ENCODE data around the gene TMEM222. TPM values are rescaled to one million over a fixed set of nuclear protein-coding genes. Genes with fewer than 3 reads are reported as not detected.

TMEM222 gene
- total RNA-seq, 1 experiment from 2014 or later = 55.5 TPM

DNA sequence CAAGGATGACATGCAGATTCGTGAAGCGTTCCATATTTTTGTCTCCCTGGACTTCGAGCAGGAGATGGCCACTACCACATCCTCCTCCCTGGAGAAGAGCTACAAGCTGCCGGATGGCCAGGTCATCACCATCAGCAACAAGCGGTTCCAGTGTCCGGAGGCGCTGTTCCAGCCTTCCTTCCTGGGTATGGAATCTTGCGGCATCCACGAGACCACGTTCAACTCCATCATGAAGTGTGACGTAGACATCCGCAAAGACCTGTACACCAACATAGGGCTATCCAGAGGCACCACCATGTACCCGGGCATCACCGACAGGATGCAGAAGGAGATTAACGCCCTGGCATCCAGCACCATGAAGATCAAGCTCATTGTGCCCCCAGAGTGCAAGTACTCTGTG, 3.3 kb downstream of the TMEM222 start:
- no TSS peak for BruUV-seq (replicated peaks)
- no peak for TF ChIP-seq EZH2 (IDR thresholded peaks at IDR 0.05; ENCODE audit: borderline replicate concordance, low read depth, low read length, poor library complexity, severe bottlenecking)
- TF ChIP-seq, protein P1, sequence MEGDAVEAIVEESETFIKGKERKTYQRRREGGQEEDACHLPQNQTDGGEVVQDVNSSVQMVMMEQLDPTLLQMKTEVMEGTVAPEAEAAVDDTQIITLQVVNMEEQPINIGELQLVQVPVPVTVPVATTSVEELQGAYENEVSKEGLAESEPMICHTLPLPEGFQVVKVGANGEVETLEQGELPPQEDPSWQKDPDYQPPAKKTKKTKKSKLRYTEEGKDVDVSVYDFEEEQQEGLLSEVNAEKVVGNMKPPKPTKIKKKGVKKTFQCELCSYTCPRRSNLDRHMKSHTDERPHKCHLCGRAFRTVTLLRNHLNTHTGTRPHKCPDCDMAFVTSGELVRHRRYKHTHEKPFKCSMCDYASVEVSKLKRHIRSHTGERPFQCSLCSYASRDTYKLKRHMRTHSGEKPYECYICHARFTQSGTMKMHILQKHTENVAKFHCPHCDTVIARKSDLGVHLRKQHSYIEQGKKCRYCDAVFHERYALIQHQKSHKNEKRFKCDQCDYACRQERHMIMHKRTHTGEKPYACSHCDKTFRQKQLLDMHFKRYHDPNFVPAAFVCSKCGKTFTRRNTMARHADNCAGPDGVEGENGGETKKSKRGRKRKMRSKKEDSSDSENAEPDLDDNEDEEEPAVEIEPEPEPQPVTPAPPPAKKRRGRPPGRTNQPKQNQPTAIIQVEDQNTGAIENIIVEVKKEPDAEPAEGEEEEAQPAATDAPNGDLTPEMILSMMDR (conservative IDR thresholded peaks at IDR 0.05; ENCODE audit: low read depth, low read length) = no peak
- H3K27me3 ChIP-seq (replicated peaks; ENCODE audit: insufficient read depth, low read depth, low read length, poor library complexity) = no peaks in the 10 kb centered on the region
- H3K36me3 ChIP-seq (ENCODE audit: insufficient read depth, low read length, poor library complexity, severe bottlenecking) = peaks cover 5% of the 10 kb centered on the region
- DNase-seq (ENCODE audit: low spot score) = no peak
- CTCF ChIA-PET = no interaction called here
- intact Hi-C loops (cut with micrococcal nuclease; ENCODE audit: unreplicated experiment) = no loop called here
- POLR2A ChIA-PET (ENCODE audit: low non-redundant PET) = no interaction called here
- peaks cover 10% of the 10 kb centered on the region for H3K4me1 ChIP-seq (ENCODE audit: insufficient read depth, low read length, poor library complexity, severe bottlenecking)
- H3K4me3 ChIP-seq (ENCODE audit: low read depth, low read length, poor library complexity, severe bottlenecking) = no peak overlapping the region
- no peak overlapping the region for H3K27ac ChIP-seq (ENCODE audit: low read depth, low read length, poor library complexity, severe bottlenecking)
- no peaks in the 10 kb centered on the region for H3K9me3 ChIP-seq (ENCODE audit: low read depth, low read length, poor library complexity, severe bottlenecking)

DNA sequence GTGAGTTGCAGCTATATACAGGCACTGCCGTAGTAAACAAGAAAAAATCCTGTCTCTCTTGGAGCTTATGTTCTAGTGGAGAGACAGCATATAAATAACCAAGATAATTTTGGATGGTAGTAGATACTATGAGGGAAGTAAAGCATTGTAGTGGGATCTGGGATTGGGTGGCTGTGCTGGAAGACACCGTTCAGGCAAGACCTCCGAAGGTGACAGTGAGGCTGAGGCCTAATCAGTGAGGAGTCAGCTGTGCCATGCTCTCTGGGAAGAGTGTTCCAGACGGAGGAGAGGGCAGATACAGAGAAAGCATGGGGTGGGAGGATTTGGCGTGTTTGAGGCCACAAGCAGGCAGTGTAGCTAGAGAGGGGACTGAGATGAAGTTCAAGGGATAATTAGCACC, 6.0 kb downstream of the TMEM222 start:
- TF ChIP-seq, protein P1 (conservative IDR thresholded peaks at IDR 0.05; ENCODE audit: low read depth, low read length) = no peak
- TF ChIP-seq EZH2 (IDR thresholded peaks at IDR 0.05; ENCODE audit: borderline replicate concordance, low read depth, low read length, poor library complexity, severe bottlenecking) = no peak
- peaks cover 21% of the 10 kb centered on the region for H3K36me3 ChIP-seq (ENCODE audit: insufficient read depth, low read length, poor library complexity, severe bottlenecking)
- no TSS peak for BruUV-seq (replicated peaks)
- no peak overlapping the region for H3K27ac ChIP-seq (ENCODE audit: low read depth, low read length, poor library complexity, severe bottlenecking)
- intact Hi-C loops (cut with micrococcal nuclease; ENCODE audit: unreplicated experiment) = no loop called here
- no peaks in the 10 kb centered on the region for H3K27me3 ChIP-seq (replicated peaks; ENCODE audit: insufficient read depth, low read depth, low read length, poor library complexity)
- DNase-seq (ENCODE audit: low spot score) = no peak
- peaks cover 8% of the 10 kb centered on the region for H3K4me1 ChIP-seq (ENCODE audit: insufficient read depth, low read length, poor library complexity, severe bottlenecking)
- no peak overlapping the region for H3K4me3 ChIP-seq (ENCODE audit: low read depth, low read length, poor library complexity, severe bottlenecking)
- ChIA-PET CTCF (no interaction called here), POLR2A (ENCODE audit: low non-redundant PET) (no interaction called here)
- no peaks in the 10 kb centered on the region for H3K9me3 ChIP-seq (ENCODE audit: low read depth, low read length, poor library complexity, severe bottlenecking)

DNA sequence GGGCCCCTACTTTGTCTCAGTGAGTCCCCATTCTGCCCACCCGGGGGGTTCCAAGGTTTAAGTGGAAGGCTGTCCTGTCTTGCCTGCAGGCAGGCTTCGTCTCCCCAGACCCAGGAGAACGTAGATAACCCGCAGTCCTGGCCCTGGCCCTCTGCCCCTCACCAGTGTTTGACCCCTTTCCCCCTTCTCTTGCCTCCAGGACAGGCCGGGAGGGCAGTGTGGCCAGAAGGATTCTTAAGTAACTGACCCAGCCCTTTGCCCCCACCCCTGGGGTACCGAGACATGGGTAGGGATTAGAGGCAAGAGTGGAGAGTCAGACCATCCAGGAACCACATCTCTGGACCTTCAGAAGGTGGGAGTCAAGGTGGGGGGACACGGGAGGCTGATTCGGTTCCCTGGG, 8.8 kb downstream of the TMEM222 start:
- Histone ChIP-seq H3K27ac (ENCODE audit: low read depth, low read length, poor library complexity, severe bottlenecking) (no peak overlapping the region), H3K36me3 (ENCODE audit: insufficient read depth, low read length, poor library complexity, severe bottlenecking) (peaks cover 37% of the 10 kb centered on the region), H3K27me3 (replicated peaks; ENCODE audit: insufficient read depth, low read depth, low read length, poor library complexity) (no peaks in the 10 kb centered on the region), H3K4me3 (ENCODE audit: low read depth, low read length, poor library complexity, severe bottlenecking) (no peak overlapping the region), H3K9me3 (ENCODE audit: low read depth, low read length, poor library complexity, severe bottlenecking) (no peaks in the 10 kb centered on the region), H3K4me1 (ENCODE audit: insufficient read depth, low read length, poor library complexity, severe bottlenecking) (no peaks in the 10 kb centered on the region)
- no peak for DNase-seq (ENCODE audit: low spot score)
- BruUV-seq (replicated peaks) = no TSS peak
- TF ChIP-seq EZH2 (IDR thresholded peaks at IDR 0.05; ENCODE audit: borderline replicate concordance, low read depth, low read length, poor library complexity, severe bottlenecking) = no peak
- TF ChIP-seq, protein P1 (conservative IDR thresholded peaks at IDR 0.05; ENCODE audit: low read depth, low read length) = no peak
- intact Hi-C loops (cut with micrococcal nuclease; ENCODE audit: unreplicated experiment) = no loop called here
- POLR2A ChIA-PET (ENCODE audit: low non-redundant PET) = no interaction called here
- CTCF ChIA-PET = no interaction called here

Data from A673 (cell line).